Articular chondrocyte of knee joint (primary cell): ENCODE results near the gene CYP1A2. TPM values are rescaled to one million over a fixed set of nuclear protein-coding genes. Genes with fewer than 3 reads are reported as not detected.

ENCODE experiments used
- small RNA-seq: library from RNA; depleted of rRNA; stranded (forward); fragments of <200 nt; gene quantifications from one replicate; pipeline ENCODE3, GENCODE V24; 2012
- total RNA-seq: library from RNA; depleted of rRNA; stranded (reverse); fragments of >200 nt; gene quantifications from 2 replicates; pipeline ENCODE4 v1.2.3, GENCODE V29; 2012

The CYP1A2 gene
- not detected in 2 replicates for total RNA-seq

GRCh38 chr15:74748322-74748946 lies at the start of gene CYP1A2:
TSS of gene CYP1A2 (plus strand) at chr15:74748845. CDS start at chr15:74749739, 894 bp downstream.

GRCh38 chr15:74725225-74725774 lies 23.3 kb upstream of the CYP1A2 start, which contains the start of gene CYP1A1:
TSS of gene CYP1A1 (minus strand) at chr15:74725528. CDS start at chr15:74723097, 2,431 bp downstream.

GRCh38 chr15:74781431-74782258 lies 33.0 kb downstream of the CYP1A2 start, which contains the start of gene CSK:
TSS of gene CSK (plus strand) at chr15:74782080. CDS start at chr15:74798298, 16,218 bp downstream.

Small RNA genes within 50 kb of the gene (small RNA-seq; reads per million reads assigned to genes)
- not detected for gene MIR4513

Other genes starting within 250 kb of the CYP1A2 start
- gene ARID3B, start 207.6 kb upstream of the CYP1A2 start, total RNA-seq, result 2.4 and 2.8 TPM in 2 replicates
- 38.8 and 52.3 TPM in 2 replicates for gene CLK3, start 133.0 kb upstream of the CYP1A2 start, total RNA-seq
- 10.4 and 12.8 TPM in 2 replicates for gene EDC3, start 52.8 kb upstream of the CYP1A2 start, total RNA-seq
- gene CYP1A1, start 23.3 kb upstream of the CYP1A2 start, total RNA-seq, result 0.32 TPM in 1 of 2 replicates, not detected in the other
- 19.9 and 24.6 TPM in 2 replicates for gene CSK, start 33.2 kb downstream of the CYP1A2 start, total RNA-seq
- 0.11 TPM in 1 of 2 replicates, not detected in the other for gene LMAN1L, start 64.0 kb downstream of the CYP1A2 start, total RNA-seq
- not detected in 2 replicates for gene CPLX3, start 77.8 kb downstream of the CYP1A2 start, total RNA-seq
- gene ULK3, start 94.3 kb downstream of the CYP1A2 start, total RNA-seq, result 16.9 and 18.3 TPM in 2 replicates
- 29.3 and 34.6 TPM in 2 replicates for gene SCAMP2, start 124.5 kb downstream of the CYP1A2 start, total RNA-seq
- 46.6 and 66.0 TPM in 2 replicates for gene MPI, start 141.2 kb downstream of the CYP1A2 start, total RNA-seq
- gene FAM219B, start 158.0 kb downstream of the CYP1A2 start, total RNA-seq, result 31.8 and 37.8 TPM in 2 replicates
- 46.5 and 57.9 TPM in 2 replicates for gene COX5A, start 189.2 kb downstream of the CYP1A2 start, total RNA-seq
- gene RPP25, start 207.9 kb downstream of the CYP1A2 start, total RNA-seq, result 4.0 and 8.1 TPM in 2 replicates
- 0.97 and 6.3 TPM in 2 replicates for gene SCAMP5, start 246.7 kb downstream of the CYP1A2 start, total RNA-seq